HG02884 (cell line): Measurements from ENCODE around the gene LPGAT1.
"Not testable (repeated sequence)": the region's sequence is repeated elsewhere in the genome, so short reads cannot be mapped to it uniquely, and the experiment has no call there.

Source experiments
- ATAC-seq: cut with Tn5 transposase; IDR thresholded peaks from one replicate; pipeline ENCODE4 v1.9.1; 2021; ENCODE audit warnings: mild to moderate bottlenecking, moderate library complexity; ENCODE audit not compliant: unreplicated experiment

Gene LPGAT1

GRCh38 chr1:211737115-211738035 lies 93.2 kb downstream of the LPGAT1 start:
- no peak for ATAC-seq

GRCh38 chr1:211736351-211736915 lies 94.1 kb downstream of the LPGAT1 start:
- no peak for ATAC-seq

GRCh38 chr1:211735208-211736170 lies 95.1 kb downstream of the LPGAT1 start:
- no peak for ATAC-seq

- no peak for ATAC-seq
Observed at GRCh38 chr1:211734791-211735190, 95.8 kb downstream of the LPGAT1 start.

GRCh38 chr1:211734359-211734758 lies 96.2 kb downstream of the LPGAT1 start:
- no peak for ATAC-seq

GRCh38 chr1:211732293-211732980 lies 98.1 kb downstream of the LPGAT1 start:
- peak; percentile 50 for ATAC-seq

- ATAC-seq, result no peak
Observed at GRCh38 chr1:211731456-211732292, 98.9 kb downstream of the LPGAT1 start.

GRCh38 chr1:211730347-211730746 lies 100.2 kb downstream of the LPGAT1 start:
- no peak for ATAC-seq

- no peak for ATAC-seq
Observed at GRCh38 chr1:211729238-211729637, 101.3 kb downstream of the LPGAT1 start.

GRCh38 chr1:211726467-211726995 lies 104.0 kb downstream of the LPGAT1 start:
- ATAC-seq, result no peak

GRCh38 chr1:211724687-211725196 lies 105.8 kb downstream of the LPGAT1 start:
- ATAC-seq, result no peak

- no peak for ATAC-seq
Observed at GRCh38 chr1:211723273-211723672, 107.3 kb downstream of the LPGAT1 start.

- no peak for ATAC-seq
Observed at GRCh38 chr1:211722277-211723175, 108.0 kb downstream of the LPGAT1 start.

- ATAC-seq, result not testable (repeated sequence)
Observed at GRCh38 chr1:211716555-211716954, 114.0 kb downstream of the LPGAT1 start.

GRCh38 chr1:211715971-211716370 lies 114.6 kb downstream of the LPGAT1 start:
- ATAC-seq, result no peak

GRCh38 chr1:211714154-211714553 lies 116.4 kb downstream of the LPGAT1 start:
- ATAC-seq, result no peak

GRCh38 chr1:211713231-211713630 lies 117.3 kb downstream of the LPGAT1 start:
- no peak for ATAC-seq

- no peak for ATAC-seq
Observed at GRCh38 chr1:211711315-211711705, 119.3 kb downstream of the LPGAT1 start.
